Colonic mucosa (tissue), 4 donors: ENCODE measurements around the gene FHAD1. TPM values are rescaled to one million over a fixed set of nuclear protein-coding genes. Genes with fewer than 3 reads are reported as not detected.

Source experiments
- DNase-seq: peaks from one replicate; pipeline ENCODE4 v3.0.0-alpha.2; 2020
- H3K27ac ChIP-seq: fragments of 200-600 bp; one replicate; pipeline ENCODE4 v1.8.0; 2021
- H3K27me3 ChIP-seq: fragments of 200-600 bp; one replicate; pipeline ENCODE4 v1.8.0; 2021
- H3K36me3 ChIP-seq: fragments of 200-600 bp; one replicate; pipeline ENCODE4 v1.8.0; 2021
- H3K4me1 ChIP-seq: fragments of 200-600 bp; one replicate; pipeline ENCODE4 v1.8.0; 2021; ENCODE audit warnings: mild to moderate bottlenecking
- H3K4me3 ChIP-seq: fragments of 200-600 bp; one replicate; pipeline ENCODE4 v1.8.0; 2021
- H3K9ac ChIP-seq, 2 donors: one replicate each; pipeline ENCODE4 v1.7.0; 2013; ENCODE audit warnings: control low read depth in 2 of 2, low read depth in 2 of 2, low read length in 2 of 2
- H3K9me3 ChIP-seq: fragments of 200-600 bp; one replicate; pipeline ENCODE4 v1.8.0; 2021
- CTCF ChIP-seq: fragments of 200-600 bp; IDR thresholded peaks from one replicate; pipeline ENCODE4 v1.8.0; 2022; ENCODE audit warnings: antibody characterized with exemption, mild to moderate bottlenecking
- intact Hi-C: fragments of 100-400 bp; cut with DNase I; formaldehyde crosslinking; loops from one replicate; pipeline ENCODE4 v1.14.1; 2022
- total RNA-seq, 2 donors: library from RNA; stranded (reverse); fragmentation: NEBNext Ultra II Directional in 1 of 2; extraction: Animal tissue kit (Norgen Biotek cat#: 25700) in 1 of 2; gene quantifications; one replicate each; pipeline ENCODE4 v1.2.1, GENCODE V29; 2021
- donor health status: healthy.
- donor health status: DM: no; HTN: no; CAD: no.
- donor health status: DM: no; HTN: no; CAD: no.

The FHAD1 gene
- total RNA-seq, 2 donors from 2014 or later, result 1.5 to 1.8 TPM

GRCh38 chr1:15347182-15347581 is 100.2 kb downstream of the FHAD1 start:
- no peak for DNase-seq
- Histone ChIP-seq H3K36me3 (no peaks in the 10 kb centered on the region), H3K9me3 (no peaks in the 10 kb centered on the region), H3K27ac (no peak overlapping the region), H3K9ac (no peak overlapping the region), H3K27me3 (no peaks in the 10 kb centered on the region), H3K4me1 (no peaks in the 10 kb centered on the region), H3K4me3 (no peak overlapping the region)
- TF ChIP-seq CTCF, result no peak
- intact Hi-C loops, result no loop called here

- Histone ChIP-seq H3K27me3 (no peaks in the 10 kb centered on the region), H3K27ac (no peak overlapping the region), H3K9ac (no peak overlapping the region), H3K9me3 (no peaks in the 10 kb centered on the region), H3K36me3 (no peaks in the 10 kb centered on the region), H3K4me3 (no peak overlapping the region), H3K4me1 (no peaks in the 10 kb centered on the region)
- DNase-seq, result no peak
- intact Hi-C loops, result no loop called here
- TF ChIP-seq CTCF, result no peak
Measured at GRCh38 chr1:15348648-15349047, 101.6 kb downstream of the FHAD1 start.

GRCh38 chr1:15349133-15349532 is 102.1 kb downstream of the FHAD1 start:
- H3K27ac ChIP-seq, result no peak overlapping the region
- H3K9ac ChIP-seq, result no peak overlapping the region
- no peak for DNase-seq
- no peaks in the 10 kb centered on the region for H3K27me3 ChIP-seq
- intact Hi-C loops, result no loop called here
- H3K9me3 ChIP-seq, result no peaks in the 10 kb centered on the region
- H3K36me3 ChIP-seq, result no peaks in the 10 kb centered on the region
- no peak for TF ChIP-seq CTCF
- no peak overlapping the region for H3K4me3 ChIP-seq
- no peaks in the 10 kb centered on the region for H3K4me1 ChIP-seq

- peak overlapping the region; percentile 66 for H3K27ac ChIP-seq
- no peaks in the 10 kb centered on the region for H3K9me3 ChIP-seq
- DNase-seq, result no peak
- TF ChIP-seq CTCF, result no peak
- intact Hi-C loops, result no loop called here
- H3K36me3 ChIP-seq, result no peaks in the 10 kb centered on the region
- H3K27me3 ChIP-seq, result no peaks in the 10 kb centered on the region
- no peak overlapping the region for H3K4me3 ChIP-seq
- peak overlapping the region in 1 of 2 donors; percentile 61 for H3K9ac ChIP-seq
- no peaks in the 10 kb centered on the region for H3K4me1 ChIP-seq
Measured at GRCh38 chr1:15350151-15350550, 103.1 kb downstream of the FHAD1 start.

GRCh38 chr1:15350551-15351200 is 103.7 kb downstream of the FHAD1 start:
- H3K36me3 ChIP-seq, result no peaks in the 10 kb centered on the region
- H3K9ac ChIP-seq, result peak overlapping the region; percentile 4 to 61
- no peak overlapping the region for H3K4me3 ChIP-seq
- H3K4me1 ChIP-seq, result no peaks in the 10 kb centered on the region
- no peaks in the 10 kb centered on the region for H3K27me3 ChIP-seq
- intact Hi-C loops, result no loop called here
- no peaks in the 10 kb centered on the region for H3K9me3 ChIP-seq
- no peak for TF ChIP-seq CTCF
- DNase-seq, result peak; percentile 88
- H3K27ac ChIP-seq, result peak overlapping the region; percentile 66
